ENCODE measurements around the gene SAMM50. TPM values are rescaled to one million over a fixed set of nuclear protein-coding genes. Genes with fewer than 3 reads are reported as not detected.

Gene SAMM50
- total and polyA plus RNA-seq, 2 experiments from 2014 or later = 37.8 to 73.8 TPM

GRCh38 chr22:43911351-43911750 is 43.9 kb upstream of the SAMM50 start:
- no peaks in the 10 kb centered on the region for H3K4me1 ChIP-seq (ENCODE audit: insufficient read depth)
- no peaks in the 10 kb centered on the region for H3K79me2 ChIP-seq (ENCODE audit: insufficient read depth)
- H3K27me3 ChIP-seq (replicated peaks; ENCODE audit: insufficient read depth) = peaks cover 4% of the 10 kb centered on the region; the same call in 1 of the 2 replicates
- no peak overlapping the region for H3K27ac ChIP-seq
- H2AFZ ChIP-seq = no peak overlapping the region
- H3K9ac ChIP-seq = no peak overlapping the region
- no peak overlapping the region for H3K4me3 ChIP-seq
- H3K9me3 ChIP-seq (ENCODE audit: low read depth) = no peaks in the 10 kb centered on the region
- no peak overlapping the region for H3K4me2 ChIP-seq (ENCODE audit: unreplicated experiment)
- H4K20me1 ChIP-seq (ENCODE audit: insufficient read depth) = no peaks in the 10 kb centered on the region
- WGBS, 2 experiments (ENCODE audit: low coverage in 1 of 2, low lambda C conversion rate in 2 of 2, missing lambda C conversion rate in 2 of 2) = 9 to 24% methylated on average over 4 of the region's 4 CpGs
- H3K36me3 ChIP-seq (ENCODE audit: low read depth) = no peaks in the 10 kb centered on the region
- H3F3A ChIP-seq (ENCODE audit: insufficient read depth) = no peaks in the 10 kb centered on the region
- DNase-seq = no peak
- no peaks in the 10 kb centered on the region for H3K9me2 ChIP-seq (ENCODE audit: insufficient read depth)
- in situ Hi-C loops (cut with MboI) = no loop called here
- TF ChIP-seq EZH2phosphoT487 (IDR thresholded peaks at IDR 0.05; ENCODE audit: insufficient read depth, low read depth) = no peak
- no peak for TF ChIP-seq EZH2 (IDR thresholded peaks at IDR 0.05; ENCODE audit: insufficient read depth, poor library complexity, severe bottlenecking)

GRCh38 chr22:43917521-43917920 is 37.7 kb upstream of the SAMM50 start:
- no peaks in the 10 kb centered on the region for H3K27me3 ChIP-seq (replicated peaks; ENCODE audit: insufficient read depth)
- H3K9ac ChIP-seq = no peak overlapping the region
- no peaks in the 10 kb centered on the region; the same call in 1 of the 2 replicates for H3F3A ChIP-seq (ENCODE audit: insufficient read depth)
- H3K79me2 ChIP-seq (ENCODE audit: insufficient read depth) = no peaks in the 10 kb centered on the region
- in situ Hi-C loops (cut with MboI) = no loop called here
- H3K9me2 ChIP-seq (ENCODE audit: insufficient read depth) = no peaks in the 10 kb centered on the region
- peaks cover 16% of the 10 kb centered on the region for H3K4me1 ChIP-seq (ENCODE audit: insufficient read depth)
- H3K9me3 ChIP-seq (ENCODE audit: low read depth) = no peaks in the 10 kb centered on the region
- no peak for DNase-seq
- no peaks in the 10 kb centered on the region for H4K20me1 ChIP-seq (ENCODE audit: insufficient read depth)
- no peak overlapping the region for H3K4me3 ChIP-seq
- TF ChIP-seq EZH2 (IDR thresholded peaks at IDR 0.05; ENCODE audit: insufficient read depth, poor library complexity, severe bottlenecking) = no peak
- no peak for TF ChIP-seq EZH2phosphoT487 (IDR thresholded peaks at IDR 0.05; ENCODE audit: insufficient read depth, low read depth)
- 83% methylated on average over 5 to 6 of the region's 6 CpGs for WGBS, 2 experiments (ENCODE audit: low coverage in 1 of 2, low lambda C conversion rate in 2 of 2, missing lambda C conversion rate in 2 of 2)
- no peak overlapping the region for H3K4me2 ChIP-seq (ENCODE audit: unreplicated experiment)
- H3K27ac ChIP-seq = no peak overlapping the region
- H3K36me3 ChIP-seq (ENCODE audit: low read depth) = no peaks in the 10 kb centered on the region
- no peak overlapping the region for H2AFZ ChIP-seq

GRCh38 chr22:43919106-43919973 is 35.9 kb upstream of the SAMM50 start:
- Histone ChIP-seq H3K27me3 (replicated peaks; ENCODE audit: insufficient read depth) (no peaks in the 10 kb centered on the region), H3K79me2 (ENCODE audit: insufficient read depth) (no peaks in the 10 kb centered on the region), H4K20me1 (ENCODE audit: insufficient read depth) (no peaks in the 10 kb centered on the region), H3K9me2 (ENCODE audit: insufficient read depth) (no peaks in the 10 kb centered on the region), H3K36me3 (ENCODE audit: low read depth) (no peaks in the 10 kb centered on the region), H3K27ac (no peak overlapping the region), H3K9ac (no peak overlapping the region), H2AFZ (no peak overlapping the region), H3K4me1 (ENCODE audit: insufficient read depth) (peaks cover 23% of the 10 kb centered on the region), H3K9me3 (ENCODE audit: low read depth) (no peaks in the 10 kb centered on the region), H3F3A (ENCODE audit: insufficient read depth) (no peaks in the 10 kb centered on the region; the same call in 1 of the 2 replicates), H3K4me3 (no peak overlapping the region), H3K4me2 (ENCODE audit: unreplicated experiment) (no peak overlapping the region)
- TF ChIP-seq EZH2 (IDR thresholded peaks at IDR 0.05; ENCODE audit: insufficient read depth, poor library complexity, severe bottlenecking) = no peak
- TF ChIP-seq EZH2phosphoT487 (IDR thresholded peaks at IDR 0.05; ENCODE audit: insufficient read depth, low read depth) = no peak
- 57 to 60% methylated on average over 16 of the region's 16 CpGs for WGBS, 2 experiments (ENCODE audit: low coverage in 1 of 2, low lambda C conversion rate in 2 of 2, missing lambda C conversion rate in 2 of 2)
- DNase-seq = peak; percentile 79
- in situ Hi-C loops (cut with MboI) = no loop called here

- Histone ChIP-seq H3K9me2 (ENCODE audit: insufficient read depth) (no peaks in the 10 kb centered on the region), H3K27ac (peak overlapping the region; percentile 27; the same call in 1 of the 2 replicates), H3K4me2 (ENCODE audit: unreplicated experiment) (peak overlapping the region; percentile 52), H3K36me3 (ENCODE audit: low read depth) (no peaks in the 10 kb centered on the region), H3K79me2 (ENCODE audit: insufficient read depth) (no peaks in the 10 kb centered on the region), H2AFZ (no peak overlapping the region), H3K4me3 (no peak overlapping the region), H3K27me3 (replicated peaks; ENCODE audit: insufficient read depth) (no peaks in the 10 kb centered on the region), H3K9ac (no peak overlapping the region), H3K9me3 (ENCODE audit: low read depth) (no peaks in the 10 kb centered on the region), H3F3A (ENCODE audit: insufficient read depth) (no peaks in the 10 kb centered on the region; the same call in 1 of the 2 replicates), H4K20me1 (ENCODE audit: insufficient read depth) (no peaks in the 10 kb centered on the region), H3K4me1 (ENCODE audit: insufficient read depth) (peaks cover 23% of the 10 kb centered on the region)
- 9 to 11% methylated on average over 4 of the region's 4 CpGs for WGBS, 2 experiments (ENCODE audit: low coverage in 1 of 2, low lambda C conversion rate in 2 of 2, missing lambda C conversion rate in 2 of 2)
- in situ Hi-C loops (cut with MboI) = no loop called here
- peak; percentile 87 for DNase-seq
- TF ChIP-seq EZH2 (IDR thresholded peaks at IDR 0.05; ENCODE audit: insufficient read depth, poor library complexity, severe bottlenecking) = no peak
- 0 out of 2 replicates have a peak, but pooled peaks have one; percentile 54 for TF ChIP-seq EZH2phosphoT487 (IDR thresholded peaks at IDR 0.05; ENCODE audit: insufficient read depth, low read depth)
Measured at GRCh38 chr22:43921370-43921769, 33.9 kb upstream of the SAMM50 start.

All from GM23248 (cell line).